KOPT-K1 (cell line): ENCODE measurements around the gene LRRC8B.

Experiments used
- H3K27ac ChIP-seq: fragments of 200-600 bp; sonication (generic); 2 replicates; pipeline ENCODE4 v1.5.1; 2016; ENCODE audit warnings: antibody characterized with exemption, mild to moderate bottlenecking, low read depth, low read length; ENCODE audit not compliant: poor library complexity, severe bottlenecking
- H3K36me3 ChIP-seq: fragments of 200-600 bp; sonication (generic); 2 replicates; pipeline ENCODE4 v1.5.1; 2017; ENCODE audit warnings: antibody characterized with exemption, mild to moderate bottlenecking, low read length, moderate library complexity; ENCODE audit not compliant: insufficient read depth
- H3K9me3 ChIP-seq: fragments of 200-600 bp; sonication (generic); 2 replicates; pipeline ENCODE4 v1.5.1; 2017; ENCODE audit warnings: antibody characterized with exemption, low read length, mild to moderate bottlenecking; ENCODE audit not compliant: insufficient read depth, poor library complexity, severe bottlenecking

The LRRC8B gene

DNA sequence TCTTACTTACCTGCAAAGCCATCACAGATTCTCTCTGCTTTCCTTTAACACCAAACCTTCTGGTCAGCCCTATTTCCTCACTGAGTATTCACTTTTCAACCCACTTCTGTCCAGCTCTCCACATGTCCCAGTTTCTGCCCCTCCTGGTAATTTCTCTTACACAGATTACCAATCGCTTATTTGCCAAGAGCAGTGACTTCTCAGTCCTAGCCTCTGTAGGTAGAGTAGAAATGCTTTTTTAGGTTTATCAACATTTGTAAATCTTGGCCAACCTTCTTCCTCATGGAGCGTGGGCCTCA lies 74.7 kb downstream of the LRRC8B start:
- no peaks in the 10 kb centered on the region for H3K9me3 ChIP-seq
- no peak overlapping the region for H3K27ac ChIP-seq
- H3K36me3 ChIP-seq, result no peaks in the 10 kb centered on the region

- H3K9me3 ChIP-seq, result no peaks in the 10 kb centered on the region
- no peaks in the 10 kb centered on the region for H3K36me3 ChIP-seq
- H3K27ac ChIP-seq, result no peak overlapping the region
Observed at GRCh38 chr1:89600451-89601224, 76.0 kb downstream of the LRRC8B start.

GRCh38 chr1:89602871-89603404 lies 78.3 kb downstream of the LRRC8B start:
- H3K36me3 ChIP-seq, result no peaks in the 10 kb centered on the region
- H3K9me3 ChIP-seq, result no peaks in the 10 kb centered on the region
- no peak overlapping the region for H3K27ac ChIP-seq

GRCh38 chr1:89603651-89604413 lies 79.2 kb downstream of the LRRC8B start:
- no peaks in the 10 kb centered on the region for H3K9me3 ChIP-seq
- no peak overlapping the region for H3K27ac ChIP-seq
- no peaks in the 10 kb centered on the region for H3K36me3 ChIP-seq

- no peaks in the 10 kb centered on the region for H3K36me3 ChIP-seq
- H3K9me3 ChIP-seq, result no peaks in the 10 kb centered on the region
- no peak overlapping the region for H3K27ac ChIP-seq
Observed at GRCh38 chr1:89604414-89604735, 79.7 kb downstream of the LRRC8B start.

DNA sequence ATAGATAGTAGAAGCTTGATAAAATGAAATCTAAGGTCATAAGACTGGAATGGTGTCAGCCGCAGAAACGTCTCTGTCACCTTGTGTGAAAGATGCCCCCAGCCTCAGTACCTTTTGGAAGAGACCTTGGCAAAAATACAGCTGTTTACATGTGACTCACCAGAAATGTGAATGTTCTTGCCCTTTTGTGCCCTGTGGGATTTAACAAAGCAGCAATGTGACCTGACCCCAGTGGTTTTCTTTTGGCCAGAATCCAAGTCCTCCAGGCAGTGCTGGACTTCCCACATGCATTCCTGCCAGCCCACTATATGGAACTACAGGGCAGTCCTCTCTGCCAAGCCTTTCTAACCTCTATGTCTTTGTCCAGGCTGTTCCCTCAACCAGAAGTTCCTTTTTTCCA lies 81.1 kb downstream of the LRRC8B start:
- no peaks in the 10 kb centered on the region for H3K36me3 ChIP-seq
- no peak overlapping the region for H3K27ac ChIP-seq
- H3K9me3 ChIP-seq, result no peaks in the 10 kb centered on the region

- Histone ChIP-seq H3K27ac (no peak overlapping the region), H3K36me3 (no peaks in the 10 kb centered on the region), H3K9me3 (no peaks in the 10 kb centered on the region)
Observed at GRCh38 chr1:89606227-89606980, 81.8 kb downstream of the LRRC8B start.

GRCh38 chr1:89607156-89607555 lies 82.5 kb downstream of the LRRC8B start:
- no peaks in the 10 kb centered on the region for H3K36me3 ChIP-seq
- no peaks in the 10 kb centered on the region for H3K9me3 ChIP-seq
- H3K27ac ChIP-seq, result no peak overlapping the region

GRCh38 chr1:89607586-89608318 lies 83.1 kb downstream of the LRRC8B start:
- Histone ChIP-seq H3K27ac (no peak overlapping the region), H3K9me3 (no peaks in the 10 kb centered on the region), H3K36me3 (no peaks in the 10 kb centered on the region)

DNA sequence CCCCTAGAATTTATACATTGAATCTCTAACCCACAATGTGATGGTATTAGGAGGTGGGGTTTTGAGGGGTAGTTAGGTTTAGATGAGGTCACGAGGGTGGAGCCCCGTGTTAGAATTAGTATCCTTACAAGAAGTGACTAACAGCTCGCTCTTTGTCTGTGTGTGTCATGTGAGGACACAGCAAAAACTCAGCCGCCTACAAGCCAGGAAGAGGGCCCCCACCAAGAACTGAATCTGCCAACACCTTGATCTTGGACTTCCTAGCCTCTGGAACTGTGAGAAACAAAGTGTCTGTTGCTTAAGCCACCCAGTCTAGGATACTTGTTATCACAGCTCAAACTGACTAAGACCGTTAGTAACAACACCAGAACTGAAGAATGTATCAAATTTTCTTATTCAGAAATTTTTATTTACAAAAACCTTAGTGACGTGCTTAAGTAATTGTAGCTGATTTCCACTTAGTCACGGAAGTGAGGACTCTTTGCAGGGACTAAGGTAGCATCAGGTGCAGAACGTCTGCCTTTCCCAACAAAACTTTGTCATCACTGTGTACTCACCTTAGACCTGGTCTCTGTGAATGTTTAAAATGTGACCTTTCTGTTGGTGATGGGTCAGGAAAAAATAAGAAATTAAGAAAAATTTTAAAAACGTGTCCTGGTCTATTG lies 83.8 kb downstream of the LRRC8B start:
- Histone ChIP-seq H3K9me3 (no peaks in the 10 kb centered on the region), H3K36me3 (no peaks in the 10 kb centered on the region), H3K27ac (no peak overlapping the region)

- no peaks in the 10 kb centered on the region for H3K9me3 ChIP-seq
- no peaks in the 10 kb centered on the region for H3K36me3 ChIP-seq
- no peak overlapping the region for H3K27ac ChIP-seq
Observed at GRCh38 chr1:89608984-89609725, 84.5 kb downstream of the LRRC8B start.

DNA sequence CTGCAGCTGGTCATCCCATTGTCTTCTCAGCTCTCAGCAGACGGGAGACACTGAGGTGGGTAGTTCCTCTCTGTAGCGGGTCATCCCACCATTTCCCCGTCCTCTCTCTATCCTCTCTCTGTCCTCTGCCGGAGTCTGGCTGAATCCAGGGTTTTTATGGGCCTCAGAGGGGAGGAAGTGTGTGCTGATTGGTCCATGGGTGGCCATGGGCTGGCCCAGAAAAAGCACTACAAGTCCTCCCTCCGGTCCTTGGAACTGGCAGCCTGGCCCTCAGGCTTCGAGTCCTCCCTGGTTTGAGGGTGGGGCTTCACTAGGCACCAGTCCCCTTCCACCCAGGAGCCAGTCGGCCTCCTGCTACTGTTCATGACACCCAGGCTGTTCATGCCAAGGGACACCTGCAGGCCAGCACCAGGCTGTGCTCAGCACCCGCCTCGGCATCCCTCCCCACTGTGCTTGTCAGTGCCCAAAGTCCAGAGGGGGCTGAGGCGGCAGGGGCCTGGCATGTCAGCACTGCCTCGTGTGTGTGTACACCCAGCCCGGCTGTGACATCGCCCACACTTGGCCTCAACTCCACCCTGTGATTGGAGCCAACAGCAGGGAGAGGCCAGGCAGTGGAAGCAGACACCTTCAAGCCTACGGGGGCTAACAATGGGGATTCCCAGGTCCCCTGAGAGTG lies 85.3 kb downstream of the LRRC8B start:
- no peaks in the 10 kb centered on the region for H3K9me3 ChIP-seq
- no peaks in the 10 kb centered on the region for H3K36me3 ChIP-seq
- H3K27ac ChIP-seq, result no peak overlapping the region

- H3K36me3 ChIP-seq, result no peaks in the 10 kb centered on the region
Observed at GRCh38 chr1:89610457-89611011, 85.9 kb downstream of the LRRC8B start.

More at GRCh38 chr1:89610457-89611011, 85.9 kb downstream of the LRRC8B start:
- Histone ChIP-seq H3K27ac (no peak overlapping the region), H3K9me3 (no peaks in the 10 kb centered on the region)
